AG04450 (cell line): ENCODE data around the gene NOTCH4. TPM values are rescaled to one million over a fixed set of nuclear protein-coding genes. Genes with fewer than 3 reads are reported as not detected.
"Not testable (repeated sequence)": the region's sequence is repeated elsewhere in the genome, so short reads cannot be mapped to it uniquely, and the experiment has no call there.

ENCODE experiments used
- CTCF ChIA-PET: fragments of 300-600, 350-600 bp; formaldehyde crosslinking; extraction: SDS; loops from one replicate; lab custom pipeline; 2022; ENCODE audit warnings: antibody characterized with exemption, inconsistent platforms; lab: Charles Lee
- POLR2A ChIA-PET: fragments of 350-600 bp; formaldehyde crosslinking; extraction: SDS; loops from one replicate; lab custom pipeline; 2021; ENCODE audit warnings: antibody characterized with exemption, inconsistent platforms; lab: Yijun Ruan, JAX
- DNase-seq: peaks from one replicate; pipeline ENCODE4 v3.0.0-alpha.2; 2011; ENCODE audit warnings: low read depth, low spot score
- H3K27ac ChIP-seq: one replicate; pipeline ENCODE4 v1.5.1; 2012; ENCODE audit warnings: low read depth, low read length, control low read depth
- H3K27me3 ChIP-seq: one replicate; pipeline ENCODE4 v1.6.0; 2012; ENCODE audit warnings: low read length; ENCODE audit not compliant: control insufficient read depth, insufficient read depth
- H3K4me3 ChIP-seq: 2 replicates; pipeline ENCODE4 v1.5.1; 2011; ENCODE audit warnings: mild to moderate bottlenecking, low read depth, low read length, control low read depth
- H3K9me3 ChIP-seq: 2 replicates; pipeline ENCODE4 v1.5.1; 2012; ENCODE audit warnings: low read length; ENCODE audit not compliant: control insufficient read depth, insufficient read depth
- CTCF ChIP-seq: IDR thresholded peaks from 2 replicates; pipeline ENCODE4 v1.5.1; 2011; ENCODE audit warnings: low read depth, low read length, control low read depth, inconsistent platforms
- polyA plus RNA-seq: library from polyadenylated mRNA; depleted of rRNA; stranded (reverse); fragments of >200 nt; gene quantifications from 2 replicates; pipeline ENCODE4 v1.2.3, GENCODE V29; 2011

Gene NOTCH4
- polyA plus RNA-seq, 1 experiment, result 0.55 TPM

GRCh38 chr6:32214126-32214525, 9.7 kb downstream of the NOTCH4 start:
- ChIA-PET CTCF (no interaction called here), POLR2A (no interaction called here)
- no peak for TF ChIP-seq CTCF
- Histone ChIP-seq H3K27me3 (peaks cover 16% of the 10 kb centered on the region), H3K9me3 (no peaks in the 10 kb centered on the region), H3K4me3 (no peak overlapping the region), H3K27ac (no peak overlapping the region)
- no peak for DNase-seq

DNA sequence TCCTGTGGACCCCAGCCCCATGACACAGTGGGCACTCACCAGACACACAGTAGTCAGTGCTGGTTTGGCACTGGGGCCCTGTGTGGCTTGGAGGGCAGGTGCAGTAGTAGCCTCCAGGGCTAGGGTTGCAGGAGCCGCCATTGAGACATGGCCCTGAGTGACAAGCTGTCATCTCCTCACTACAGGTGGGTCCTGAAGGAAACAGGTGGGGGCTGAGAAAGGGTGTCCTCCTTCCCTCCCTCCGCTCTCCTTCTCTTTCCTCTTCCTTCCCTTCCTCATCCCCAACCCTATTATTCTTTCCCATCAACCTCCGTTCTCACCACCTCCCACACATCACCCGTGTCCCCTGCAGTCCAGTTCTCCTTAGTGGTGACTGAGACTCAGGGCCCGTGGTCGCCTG, 10.2 kb downstream of the NOTCH4 start:
- Histone ChIP-seq H3K9me3 (no peaks in the 10 kb centered on the region), H3K27ac (no peak overlapping the region), H3K4me3 (no peak overlapping the region), H3K27me3 (peaks cover 11% of the 10 kb centered on the region)
- TF ChIP-seq CTCF, result no peak
- no peak for DNase-seq
- POLR2A ChIA-PET, result no interaction called here
- CTCF ChIA-PET, result no interaction called here

DNA sequence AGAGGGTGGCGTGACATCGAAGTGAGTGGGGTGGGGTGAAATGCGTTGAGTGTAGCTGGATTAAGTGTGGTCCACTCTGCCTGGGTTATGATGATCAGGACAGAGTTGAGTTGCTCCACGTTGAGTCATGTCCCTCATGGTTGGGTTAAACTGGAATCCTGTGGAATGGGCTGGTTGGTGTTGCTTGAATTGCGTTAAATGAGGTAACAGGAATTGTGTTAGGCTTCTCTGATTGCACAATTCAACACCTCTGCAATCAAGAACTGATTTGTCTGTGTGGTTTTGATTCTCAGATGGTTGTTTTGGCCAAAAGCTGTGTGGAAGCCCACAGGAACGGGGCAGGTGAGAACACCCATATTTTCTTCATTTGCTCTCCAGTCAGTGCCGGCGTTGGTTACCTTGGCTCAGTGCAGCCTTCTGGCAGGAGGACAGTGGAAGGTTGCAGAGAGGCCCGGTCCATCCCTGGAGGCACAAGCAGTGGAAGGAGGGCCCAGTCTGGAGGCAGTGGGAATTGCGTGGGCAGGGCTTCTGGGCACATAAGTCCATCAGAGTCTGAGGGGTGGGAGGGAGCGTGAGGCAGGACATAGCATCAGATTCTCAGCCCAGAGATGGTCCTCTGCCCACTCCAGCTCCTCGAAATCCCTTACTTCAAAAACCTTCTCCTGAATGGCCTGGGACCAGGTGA, 11.6 kb downstream of the NOTCH4 start:
- H3K27me3 ChIP-seq, result peaks cover 3% of the 10 kb centered on the region
- no peak for DNase-seq
- ChIA-PET POLR2A (no interaction called here), CTCF (no interaction called here)
- no peak for TF ChIP-seq CTCF
- H3K4me3 ChIP-seq, result no peak overlapping the region
- no peaks in the 10 kb centered on the region for H3K9me3 ChIP-seq
- no peak overlapping the region for H3K27ac ChIP-seq

GRCh38 chr6:32211432-32211831, 12.4 kb downstream of the NOTCH4 start:
- H3K27me3 ChIP-seq, CTCF ChIA-PET, H3K27ac ChIP-seq, DNase-seq, H3K9me3 ChIP-seq, H3K4me3 ChIP-seq, POLR2A ChIA-PET: not testable (repeated sequence)

GRCh38 chr6:32210191-32210601, 13.7 kb downstream of the NOTCH4 start:
- H3K27me3 ChIP-seq, result peaks cover 4% of the 10 kb centered on the region
- ChIA-PET CTCF (no interaction called here), POLR2A (no interaction called here)
- H3K27ac ChIP-seq, result no peak overlapping the region
- TF ChIP-seq CTCF, result no peak
- no peaks in the 10 kb centered on the region for H3K9me3 ChIP-seq
- DNase-seq, result no peak
- no peak overlapping the region for H3K4me3 ChIP-seq
